ENCODE data around the gene UBLCP1.
"Not testable (repeated sequence)": the region's sequence is repeated elsewhere in the genome, so short reads cannot be mapped to it uniquely, and the experiment has no call there.

UBLCP1 gene, protein sequence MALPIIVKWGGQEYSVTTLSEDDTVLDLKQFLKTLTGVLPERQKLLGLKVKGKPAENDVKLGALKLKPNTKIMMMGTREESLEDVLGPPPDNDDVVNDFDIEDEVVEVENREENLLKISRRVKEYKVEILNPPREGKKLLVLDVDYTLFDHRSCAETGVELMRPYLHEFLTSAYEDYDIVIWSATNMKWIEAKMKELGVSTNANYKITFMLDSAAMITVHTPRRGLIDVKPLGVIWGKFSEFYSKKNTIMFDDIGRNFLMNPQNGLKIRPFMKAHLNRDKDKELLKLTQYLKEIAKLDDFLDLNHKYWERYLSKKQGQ

DNA sequence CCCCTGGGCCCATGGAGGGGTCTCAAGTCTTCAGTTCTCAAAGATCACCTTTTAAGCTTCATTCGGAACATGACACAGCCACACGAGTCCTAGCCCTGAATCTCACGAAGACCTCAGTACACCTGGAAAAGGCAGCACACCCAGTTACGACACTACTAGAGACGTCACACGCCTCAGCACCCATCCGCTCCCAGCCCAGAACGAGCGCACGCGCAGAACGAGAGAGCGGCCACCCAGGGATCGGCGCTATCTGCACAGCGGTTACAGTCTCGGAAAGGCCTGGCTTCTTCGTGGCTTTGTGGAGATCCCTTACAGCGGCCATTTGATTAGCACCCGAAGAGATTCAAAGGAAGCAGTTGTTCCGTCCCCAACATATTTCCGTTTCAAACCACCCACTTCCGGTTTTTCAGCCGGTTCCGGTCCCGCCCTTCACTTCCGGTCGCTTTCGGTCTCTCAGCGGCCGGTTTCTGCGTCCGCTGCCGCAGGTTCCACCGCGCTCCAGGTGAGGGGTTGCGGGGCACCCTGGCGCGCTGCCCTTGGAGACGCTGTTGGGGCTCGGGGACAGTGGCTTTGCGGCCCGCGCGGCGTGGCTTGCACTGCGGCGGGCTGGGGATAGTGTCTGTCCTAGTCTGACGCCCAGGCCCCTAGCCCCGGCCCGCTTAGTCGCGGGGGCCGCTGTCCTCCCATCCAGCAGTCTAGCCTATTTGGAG lies at the start of gene UBLCP1:
UBLCP1 (plus strand) TSS at position 432 of the 710 bp plus-strand sequence. CDS start 5,626 bp downstream, outside the sequence.
- peak; percentile 89 for DNase-seq

DNA sequence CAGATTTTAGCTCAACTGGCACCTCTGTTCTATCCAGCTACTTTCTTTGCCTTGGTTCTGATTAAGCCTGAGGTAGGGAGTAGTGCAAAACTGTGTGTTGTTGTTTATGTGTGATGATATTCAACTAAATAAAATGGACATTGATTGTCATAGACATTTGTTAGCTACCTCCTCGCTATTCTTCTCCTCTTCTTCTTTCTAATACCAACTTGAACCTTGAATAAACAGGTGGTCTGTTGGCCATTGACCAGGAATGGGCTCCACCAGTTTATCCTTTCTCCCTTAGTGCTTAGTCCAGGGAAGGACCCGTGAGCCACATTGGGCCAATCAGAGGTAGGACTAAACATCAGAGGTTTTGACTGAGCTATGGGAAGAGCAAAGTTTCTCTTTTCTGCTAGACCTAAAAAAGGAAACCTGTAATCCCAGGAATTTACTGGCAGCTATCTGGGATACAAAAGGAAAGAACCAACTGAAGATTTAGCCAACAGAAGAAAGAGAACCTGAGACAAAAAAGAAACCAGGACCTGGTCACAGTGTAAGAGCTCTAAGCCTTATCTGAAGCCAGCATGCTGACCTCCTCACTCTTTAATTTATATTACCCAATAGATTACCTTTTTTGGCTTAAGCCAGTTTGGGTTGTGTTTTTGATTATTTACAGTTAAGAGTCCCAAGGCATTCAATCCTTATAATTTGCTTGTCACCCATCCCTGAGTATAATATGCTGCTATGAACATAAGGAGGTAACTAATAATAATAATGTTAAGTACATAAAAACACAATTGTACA lies 48.4 kb upstream of the UBLCP1 start:
- DNase-seq = no peak

DNA sequence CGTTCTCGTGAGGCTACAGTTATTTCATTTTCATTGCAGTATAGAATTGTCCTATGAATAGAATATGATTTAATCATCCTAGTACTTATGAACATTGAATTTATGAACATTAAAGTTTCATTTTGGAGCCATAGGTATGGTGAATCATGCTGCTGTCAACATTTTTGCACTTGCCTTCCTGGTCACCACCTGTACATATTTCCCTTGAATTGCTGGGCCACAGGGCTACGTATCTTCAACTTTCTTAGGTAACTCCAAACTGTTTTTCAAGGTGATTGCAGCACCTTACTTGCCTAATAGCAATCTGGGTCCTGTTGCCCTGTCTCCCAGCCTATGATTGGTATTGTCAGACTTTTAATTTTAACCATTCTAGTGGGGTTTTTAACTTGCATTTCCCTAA lies 47.2 kb upstream of the UBLCP1 start:
- DNase-seq = no peak

DNA sequence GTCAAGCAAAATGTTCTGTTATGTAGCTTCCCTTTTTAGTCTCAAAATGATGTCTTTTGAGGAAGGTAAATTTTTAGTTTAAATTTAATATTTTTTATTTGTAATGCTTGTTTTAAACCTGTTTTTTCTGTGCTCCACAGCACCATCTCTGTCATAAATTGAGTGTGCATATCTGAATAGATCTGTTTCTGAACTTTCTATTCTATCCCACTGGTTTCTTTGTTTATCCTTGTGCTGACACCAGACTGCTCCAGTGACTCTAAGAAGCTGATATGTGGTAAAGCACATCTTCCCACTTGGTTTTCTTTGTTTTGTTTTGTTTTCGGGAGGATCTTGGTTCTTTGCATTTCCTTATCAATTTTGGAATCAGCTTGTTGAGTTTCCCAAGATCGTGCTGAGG lies 46.6 kb upstream of the UBLCP1 start:
- DNase-seq = no peak

DNA sequence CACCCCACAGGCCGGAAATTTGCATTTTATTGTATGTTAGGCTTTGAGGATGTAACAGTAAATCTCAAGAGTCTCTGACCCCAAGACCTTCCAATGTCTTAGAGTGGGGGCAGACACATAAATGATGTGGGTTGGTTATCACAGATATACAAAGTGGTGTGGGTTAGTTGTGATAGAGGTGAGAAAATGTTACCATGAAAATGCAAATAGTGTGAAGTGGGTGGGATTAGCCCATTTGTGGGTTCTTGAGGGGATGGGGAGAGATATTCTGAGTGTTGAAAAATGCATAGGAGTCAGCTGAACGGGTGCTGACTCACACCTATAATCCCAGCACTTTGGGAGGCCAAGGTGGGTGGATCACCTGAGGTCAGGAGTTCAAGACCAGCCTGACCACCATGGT lies 45.9 kb upstream of the UBLCP1 start:
- no peak for DNase-seq

DNA sequence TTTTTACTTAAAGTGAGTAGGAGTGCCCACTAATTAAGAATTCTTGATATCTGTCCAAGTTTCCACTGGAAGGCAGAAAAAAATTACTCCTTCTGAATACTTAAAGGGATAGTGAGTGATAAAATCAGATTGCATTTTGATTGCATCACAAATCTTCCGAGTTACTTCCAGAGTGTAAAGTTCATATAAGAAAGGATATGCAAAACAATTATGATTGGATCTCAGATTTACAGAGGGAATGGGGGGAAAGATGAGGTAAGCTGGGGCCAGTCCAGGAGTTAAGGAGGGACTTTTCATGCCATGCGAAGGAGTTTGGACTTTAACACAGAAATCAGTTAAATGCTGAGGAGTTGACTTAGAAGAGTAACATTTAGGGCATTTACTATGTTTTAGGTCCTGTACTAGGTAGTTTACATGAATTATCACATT lies 44.5 kb upstream of the UBLCP1 start:
- no peak for DNase-seq

DNA sequence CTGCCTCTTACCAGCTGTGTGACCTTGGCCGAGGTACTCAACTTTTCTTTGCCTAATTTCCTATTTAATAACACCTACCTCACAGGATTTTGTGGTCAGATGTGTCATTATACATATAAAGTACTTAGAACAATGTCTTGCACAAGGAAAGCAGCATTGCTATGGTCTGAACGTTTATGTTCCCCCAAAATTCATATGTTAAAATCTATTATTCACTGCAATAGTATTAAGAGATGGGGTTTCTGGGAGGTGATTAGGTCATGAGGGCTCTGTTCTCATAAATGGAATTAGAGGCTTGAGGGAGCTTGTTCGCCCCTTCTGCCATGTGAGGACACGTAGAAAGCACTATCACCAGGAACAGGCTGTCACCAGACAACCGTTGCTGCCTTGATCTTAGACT lies 42.9 kb upstream of the UBLCP1 start:
- no peak for DNase-seq

DNA sequence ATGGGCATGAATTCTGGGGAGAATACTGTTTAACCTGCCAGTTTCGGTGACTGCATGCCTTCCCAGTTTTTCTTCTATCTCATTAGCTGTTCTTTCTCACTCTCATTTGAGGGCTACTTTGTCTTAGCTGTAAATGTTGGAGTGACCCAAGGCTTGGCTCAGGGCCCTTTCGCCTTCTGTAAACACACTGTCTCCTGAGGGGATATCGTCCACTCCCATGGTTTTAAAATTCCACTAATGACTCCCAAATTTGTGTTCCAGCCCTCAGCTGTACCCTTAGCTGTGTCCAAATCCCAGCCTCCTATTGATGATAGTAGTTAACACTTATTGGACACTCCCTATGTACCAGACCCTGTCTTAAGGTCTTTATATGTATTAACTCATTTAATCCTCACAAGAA lies 39.6 kb upstream of the UBLCP1 start:
- no peak for DNase-seq

DNA sequence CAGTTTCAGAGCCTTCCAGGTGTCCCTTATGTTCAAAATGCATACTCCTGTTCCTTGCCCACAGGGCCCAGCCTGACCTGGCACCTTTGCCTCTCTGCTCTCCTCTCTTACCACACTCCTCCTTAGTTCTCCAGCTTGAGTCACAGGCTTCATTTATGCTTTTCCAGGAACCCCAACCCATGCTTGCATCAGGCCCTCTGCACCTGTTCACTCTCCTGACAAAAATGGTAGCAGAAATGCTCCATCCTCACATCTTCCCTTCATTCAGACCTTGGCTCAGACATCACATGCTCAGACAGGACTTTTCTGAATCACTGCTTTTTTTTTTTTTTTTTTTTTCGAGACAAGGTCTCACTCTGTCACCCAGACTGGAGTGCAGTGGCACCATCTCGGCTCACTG lies 38.6 kb upstream of the UBLCP1 start:
- no peak for DNase-seq

DNA sequence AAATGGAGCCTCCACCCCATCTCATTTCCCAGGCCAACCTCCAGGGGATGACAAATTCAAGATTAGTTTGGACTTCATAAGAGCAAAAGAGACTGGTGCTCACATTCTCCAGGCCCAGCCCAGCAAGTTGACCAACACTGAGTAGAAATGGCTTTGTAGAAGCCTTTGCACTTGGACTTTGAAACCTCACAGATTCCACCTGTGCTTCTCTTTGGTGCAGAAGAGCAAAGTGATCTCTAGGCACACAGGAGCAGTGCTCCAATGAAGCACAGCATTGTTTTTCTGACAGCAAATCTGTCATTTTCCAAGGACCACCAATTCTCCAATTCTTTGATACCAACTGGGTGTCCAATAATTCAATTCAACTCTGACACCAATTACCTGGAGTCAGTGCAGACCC lies 36.6 kb upstream of the UBLCP1 start:
- DNase-seq = no peak

DNA sequence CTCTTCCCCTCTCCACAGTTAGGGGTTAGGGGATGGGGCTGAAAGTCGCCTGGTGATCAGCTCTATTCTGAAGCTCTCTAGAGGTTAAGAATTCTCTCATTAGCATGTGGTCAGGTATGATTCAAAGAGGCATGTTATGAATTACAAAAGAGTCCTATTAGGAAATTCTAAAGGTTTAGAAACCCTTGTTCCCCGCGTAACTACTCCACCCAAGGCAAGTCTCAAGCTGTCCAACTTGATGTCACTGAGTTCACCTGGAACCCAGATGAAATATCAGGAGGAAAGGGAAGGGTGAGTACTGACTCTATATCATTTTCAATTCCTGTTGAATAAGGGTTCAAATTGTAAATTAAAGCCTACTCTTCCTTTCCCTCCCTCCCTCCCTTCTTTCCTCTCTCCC lies 35.6 kb upstream of the UBLCP1 start:
- DNase-seq = no peak

DNA sequence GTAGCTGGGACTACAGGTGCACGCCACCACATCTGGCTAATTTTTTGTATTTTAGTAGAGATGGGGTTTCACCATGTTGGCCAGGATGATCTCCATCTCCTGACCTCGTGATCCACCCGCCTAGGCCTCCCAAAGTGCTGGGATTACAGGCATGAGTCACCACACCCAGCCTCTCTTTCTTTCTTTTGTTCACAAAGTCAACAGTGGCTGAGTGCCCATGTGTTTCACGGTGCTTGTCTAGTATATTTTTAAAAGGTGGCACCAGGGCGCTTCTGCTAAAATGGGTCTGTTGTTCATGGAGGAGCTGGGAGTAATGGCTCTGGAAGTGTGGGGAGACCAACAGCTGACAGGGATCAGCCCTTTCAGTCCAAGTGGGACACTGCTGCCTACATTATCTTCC lies 35.0 kb upstream of the UBLCP1 start:
- not testable (repeated sequence) for DNase-seq

DNA sequence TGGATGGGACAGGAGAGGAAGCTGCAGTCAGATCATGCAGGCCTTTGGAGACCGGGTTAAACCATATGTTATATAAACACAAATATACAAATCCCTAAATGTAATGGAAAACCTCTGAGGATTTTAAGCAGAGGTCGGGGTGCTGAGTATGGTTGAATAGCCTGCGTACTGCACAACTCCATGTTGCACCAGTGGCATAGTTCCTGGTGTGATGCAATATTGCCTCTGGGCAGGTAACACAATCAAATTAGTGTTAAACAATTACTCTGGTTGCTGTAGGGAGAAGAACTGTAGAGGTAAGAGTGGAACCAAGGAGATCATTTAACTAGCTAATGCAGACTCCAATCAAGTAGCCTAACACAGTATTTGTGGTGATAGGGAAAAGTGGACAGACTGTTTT lies 32.4 kb upstream of the UBLCP1 start:
- DNase-seq = no peak

DNA sequence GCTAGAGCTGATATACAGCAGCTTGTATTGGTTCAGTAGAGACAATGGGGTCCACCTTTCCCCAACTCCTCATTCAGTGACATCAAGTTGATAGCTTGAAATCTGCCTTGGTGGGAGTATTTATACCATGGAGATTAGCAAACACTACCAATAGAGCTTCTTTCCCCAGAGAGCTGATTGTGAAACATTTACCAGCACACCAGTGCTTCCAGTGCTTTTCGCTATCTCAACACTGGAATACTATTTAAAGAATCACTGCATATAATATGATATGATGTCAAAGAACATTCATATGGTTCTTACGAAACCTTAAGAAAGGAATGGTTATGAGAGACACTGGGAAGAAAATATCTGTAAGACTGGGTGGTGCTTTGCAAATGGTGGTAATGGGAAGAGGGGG lies 31.9 kb upstream of the UBLCP1 start:
- no peak for DNase-seq

DNA sequence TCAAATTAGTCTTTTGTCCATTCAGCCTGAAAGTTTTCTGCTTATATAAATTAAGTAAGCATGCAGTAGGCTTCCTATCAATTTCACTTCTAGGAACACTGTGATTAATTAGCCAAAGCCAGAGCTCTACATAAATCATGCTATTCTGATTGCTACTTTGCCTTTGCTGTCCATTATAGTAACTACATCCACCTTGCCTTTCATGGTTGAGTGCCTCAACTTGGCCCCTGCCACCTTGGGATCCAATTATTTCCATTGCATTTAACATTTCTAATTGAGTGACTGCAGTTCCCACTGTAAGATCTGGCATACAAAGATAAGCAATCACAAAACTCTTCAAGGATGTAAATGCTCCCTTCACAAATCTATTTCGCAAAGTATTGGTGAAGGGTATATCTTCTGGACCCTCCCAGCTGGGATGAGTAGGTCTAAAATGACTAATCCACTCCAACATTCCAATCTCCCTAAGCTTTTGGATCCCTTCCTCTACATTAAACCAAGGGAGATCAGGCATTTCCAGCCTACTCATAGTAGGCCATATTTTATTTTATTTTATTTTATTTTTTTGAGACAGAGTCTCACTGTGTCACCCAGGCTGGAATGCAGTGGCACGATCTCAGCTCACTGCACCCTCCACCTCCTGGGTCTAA lies 27.1 kb upstream of the UBLCP1 start:
- not testable (repeated sequence) for DNase-seq

DNA sequence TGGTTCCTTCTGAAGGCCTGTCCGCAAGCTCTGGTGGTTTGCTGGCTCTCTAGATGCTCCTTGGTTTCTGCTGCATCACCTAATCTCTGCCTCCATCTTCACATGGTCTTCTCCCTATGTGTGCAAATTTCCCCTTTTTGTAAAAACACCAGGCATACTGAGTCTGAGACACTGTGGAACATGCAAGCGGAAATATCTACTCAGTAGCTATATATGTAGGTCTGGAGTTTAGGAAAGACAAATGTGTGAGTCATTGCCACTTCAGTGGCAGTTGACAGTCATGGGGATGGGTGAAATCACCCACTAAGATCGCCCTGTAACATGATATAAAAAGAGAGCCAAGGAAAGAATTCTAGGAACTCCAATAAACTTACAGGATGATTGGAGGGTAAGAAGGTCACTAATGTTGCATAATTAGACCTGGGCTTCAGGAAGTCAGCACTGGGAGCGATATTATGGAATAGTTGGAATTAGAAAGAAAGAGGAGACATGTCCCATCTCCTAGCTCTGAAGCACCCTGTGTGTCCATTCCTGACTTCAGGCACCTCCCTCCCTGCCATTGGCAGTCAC lies 22.7 kb upstream of the UBLCP1 start:
- DNase-seq = peak; percentile 19

DNA sequence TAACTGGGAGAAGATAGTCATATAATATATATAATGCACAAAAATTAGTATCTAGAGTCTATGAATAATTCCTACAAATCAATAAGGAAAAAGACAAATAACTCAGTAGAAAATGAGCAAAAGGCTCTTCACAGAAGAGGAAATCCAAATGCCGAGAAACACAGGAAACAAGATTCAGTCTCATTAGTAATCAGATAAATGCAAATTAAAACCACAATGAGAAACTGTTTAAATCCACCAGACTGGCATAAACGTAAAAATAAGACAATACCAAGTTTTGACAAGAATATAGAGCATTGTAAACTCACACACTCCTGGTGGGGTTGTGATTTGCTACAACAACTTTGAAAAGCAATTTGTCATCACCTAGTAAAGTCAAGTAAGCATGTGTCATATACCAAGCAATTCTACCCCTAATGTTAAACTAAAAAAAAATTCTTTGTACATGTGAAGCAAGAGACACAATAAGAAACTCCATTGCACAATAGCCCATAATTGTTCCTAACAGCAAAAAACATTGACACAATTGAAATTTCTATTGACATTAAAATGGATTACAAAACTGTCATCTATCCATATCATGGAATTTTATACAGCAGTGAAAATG lies 21.0 kb upstream of the UBLCP1 start:
- no peak for DNase-seq

DNA sequence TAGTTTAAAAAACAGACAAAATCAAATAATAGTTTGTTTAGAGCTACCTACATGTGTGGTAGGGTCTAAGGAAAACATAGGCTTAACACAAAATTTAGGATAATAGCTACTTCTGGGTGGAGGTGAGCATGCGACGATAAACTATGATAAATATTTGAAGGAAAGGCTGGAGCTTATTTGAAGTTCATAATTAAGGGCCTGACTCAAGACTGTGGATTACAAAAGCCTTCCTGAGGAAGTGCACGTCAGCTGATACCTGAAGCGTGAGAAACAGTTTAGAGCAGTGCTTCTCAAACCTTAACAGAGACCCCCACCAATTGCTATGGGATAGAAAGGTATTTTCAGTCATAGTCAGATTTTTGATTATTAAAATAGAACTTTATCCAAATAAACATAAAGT lies 20.4 kb upstream of the UBLCP1 start:
- DNase-seq = no peak

DNA sequence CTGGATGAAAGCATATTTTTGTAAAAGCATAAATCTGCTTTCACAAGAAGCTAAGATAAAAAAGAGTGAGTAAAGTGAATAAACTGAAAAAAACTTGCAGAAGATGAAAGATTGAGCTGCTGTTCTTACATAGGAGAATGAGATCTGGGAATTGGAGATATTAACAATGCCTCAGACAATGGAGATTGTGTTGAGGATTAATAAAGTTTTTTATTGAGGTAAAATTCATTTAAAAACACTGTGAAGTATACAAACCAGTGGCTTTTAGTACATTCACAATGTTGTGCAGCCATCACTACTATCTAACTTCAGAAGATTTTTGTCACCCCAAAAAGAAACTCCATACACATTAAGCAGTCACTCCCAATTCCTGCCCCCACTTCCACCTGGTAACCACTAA lies 19.7 kb upstream of the UBLCP1 start:
- DNase-seq = no peak

DNA sequence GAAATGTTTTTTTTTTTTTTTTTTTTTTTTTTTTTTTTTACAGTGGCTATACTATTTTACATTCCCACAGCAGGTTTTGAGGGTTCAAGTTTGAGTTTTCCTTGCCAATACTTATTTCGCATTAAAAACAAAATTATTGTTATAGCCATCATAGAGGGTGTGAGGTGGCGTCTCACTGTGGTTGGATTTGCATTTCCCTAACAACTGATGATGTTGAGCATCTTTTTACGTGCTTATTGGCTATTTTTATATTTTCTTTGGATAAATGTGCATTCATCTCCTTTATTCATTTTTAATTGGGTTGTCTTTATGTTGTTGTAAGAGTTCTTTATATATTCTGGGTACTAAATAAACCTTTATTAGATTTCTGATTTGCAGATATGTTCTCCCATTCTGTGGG lies 18.9 kb upstream of the UBLCP1 start:
- no peak for DNase-seq

DNA sequence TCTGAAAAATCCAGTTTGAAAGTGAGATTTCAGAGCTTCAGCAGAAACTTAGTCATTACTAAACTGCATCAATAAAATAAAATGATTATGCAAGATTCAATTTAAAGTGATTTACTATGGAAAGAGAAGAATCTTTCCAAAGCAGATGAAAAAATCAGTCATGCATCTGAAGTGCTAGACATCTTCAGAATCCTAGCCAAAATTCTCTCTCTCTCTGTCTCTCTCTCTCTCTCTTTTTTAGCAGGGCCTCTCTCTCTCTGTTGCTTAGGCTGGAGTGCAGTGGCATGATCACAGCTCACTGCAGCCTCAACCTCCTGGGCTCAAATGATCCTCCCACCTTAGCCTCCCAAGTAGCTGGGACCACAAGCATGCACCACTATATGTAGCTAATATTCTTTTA lies 18.2 kb upstream of the UBLCP1 start:
- no peak for DNase-seq

DNA sequence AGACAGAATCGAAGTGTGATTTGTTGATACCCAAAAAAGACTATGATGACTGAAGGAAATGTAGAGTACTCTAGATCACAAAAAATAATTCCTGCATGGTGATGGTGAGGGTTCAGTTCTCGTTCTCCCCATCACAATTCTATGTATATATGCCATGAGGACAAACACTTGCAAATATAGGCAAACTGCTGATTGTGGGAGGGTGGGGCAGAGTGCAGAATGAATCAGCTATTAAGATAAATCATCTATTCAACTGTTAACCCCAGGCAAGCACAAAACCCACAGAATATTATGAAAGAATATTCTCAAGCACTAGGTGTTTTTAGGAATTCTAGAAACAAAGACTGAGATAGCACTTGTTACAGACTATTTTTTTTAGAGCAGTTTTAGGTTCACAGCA lies 13.9 kb upstream of the UBLCP1 start:
- DNase-seq = peak; percentile 22

DNA sequence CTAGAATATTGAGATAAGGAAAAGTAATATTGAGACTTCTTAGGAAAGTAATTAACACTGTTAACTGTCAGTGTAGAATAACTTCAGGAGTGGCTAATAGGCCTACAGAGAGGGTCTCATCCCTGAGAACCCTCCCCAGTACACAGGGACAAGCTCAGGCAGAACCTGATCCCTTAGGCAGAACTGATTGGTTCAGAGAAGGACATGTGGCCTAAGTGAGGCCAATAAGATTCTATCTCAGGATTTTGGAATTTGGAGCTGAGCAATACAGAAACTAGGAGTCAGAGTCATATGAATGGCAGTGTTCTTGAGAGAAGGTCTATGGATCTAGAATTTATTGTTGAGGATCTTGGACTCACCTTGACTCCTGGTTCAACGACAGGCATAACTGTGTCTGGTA lies 10.9 kb upstream of the UBLCP1 start:
- no peak for DNase-seq
